ENCODE measurements around the gene NUMBL.

- TF ChIP-seq RAD21 (IDR thresholded peaks at IDR 0.05; ENCODE audit: low read depth) (no peak), POLR2A (IDR thresholded peaks at IDR 0.05; ENCODE audit: borderline replicate concordance, extremely low read depth, insufficient read depth, insufficient read length) (no peak), CEBPB (IDR thresholded peaks at IDR 0.05; ENCODE audit: low read depth) (no peak), SP1 (IDR thresholded peaks at IDR 0.05; ENCODE audit: low read depth) (no peak), SRF (IDR thresholded peaks at IDR 0.05; ENCODE audit: low read depth) (no peak), EZH2phosphoT487 (IDR thresholded peaks at IDR 0.05; ENCODE audit: borderline replicate concordance) (no peak), ELF1 (IDR thresholded peaks at IDR 0.05; ENCODE audit: borderline replicate concordance, low read depth) (no peak)
- TF ChIP-seq, protein P1, sequence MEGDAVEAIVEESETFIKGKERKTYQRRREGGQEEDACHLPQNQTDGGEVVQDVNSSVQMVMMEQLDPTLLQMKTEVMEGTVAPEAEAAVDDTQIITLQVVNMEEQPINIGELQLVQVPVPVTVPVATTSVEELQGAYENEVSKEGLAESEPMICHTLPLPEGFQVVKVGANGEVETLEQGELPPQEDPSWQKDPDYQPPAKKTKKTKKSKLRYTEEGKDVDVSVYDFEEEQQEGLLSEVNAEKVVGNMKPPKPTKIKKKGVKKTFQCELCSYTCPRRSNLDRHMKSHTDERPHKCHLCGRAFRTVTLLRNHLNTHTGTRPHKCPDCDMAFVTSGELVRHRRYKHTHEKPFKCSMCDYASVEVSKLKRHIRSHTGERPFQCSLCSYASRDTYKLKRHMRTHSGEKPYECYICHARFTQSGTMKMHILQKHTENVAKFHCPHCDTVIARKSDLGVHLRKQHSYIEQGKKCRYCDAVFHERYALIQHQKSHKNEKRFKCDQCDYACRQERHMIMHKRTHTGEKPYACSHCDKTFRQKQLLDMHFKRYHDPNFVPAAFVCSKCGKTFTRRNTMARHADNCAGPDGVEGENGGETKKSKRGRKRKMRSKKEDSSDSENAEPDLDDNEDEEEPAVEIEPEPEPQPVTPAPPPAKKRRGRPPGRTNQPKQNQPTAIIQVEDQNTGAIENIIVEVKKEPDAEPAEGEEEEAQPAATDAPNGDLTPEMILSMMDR (IDR thresholded peaks at IDR 0.05 in 2 of 3, conservative IDR thresholded peaks at IDR 0.05 in 1 of 3; ENCODE audit: borderline replicate concordance in 1 of 3, insufficient read depth in 1 of 3, low read depth in 2 of 3, low read length in 2 of 3): no peak
Observed at GRCh38 chr19:40705950-40706619, 15.6 kb upstream of the NUMBL start.

Measured in HCT116 (cell line).